Large intestine (tissue), 3 donors: ENCODE data around the gene CBX4. TPM values are rescaled to one million over a fixed set of nuclear protein-coding genes. Genes with fewer than 3 reads are reported as not detected.

Experiments used
- DNase-seq, 2 donors: peaks; one replicate each; pipeline versions ENCODE4 v3.0.0 to v3.0.0-alpha.2; 2013
- H3K27ac ChIP-seq: one replicate; pipeline ENCODE4 v1.5.1; 2013; ENCODE audit warnings: low read length
- H3K27me3 ChIP-seq: 2 replicates; pipeline ENCODE4 v1.6.1; 2013; ENCODE audit warnings: low read length; ENCODE audit not compliant: control insufficient read depth, insufficient read depth
- H3K36me3 ChIP-seq: 2 replicates; pipeline ENCODE4 v1.6.1; 2013; ENCODE audit warnings: low read length; ENCODE audit not compliant: control insufficient read depth, insufficient read depth
- H3K4me1 ChIP-seq: one replicate; pipeline ENCODE4 v1.6.1; 2013; ENCODE audit warnings: low read length; ENCODE audit not compliant: control insufficient read depth, insufficient read depth
- H3K4me3 ChIP-seq: one replicate; pipeline ENCODE4 v1.5.1; 2013; ENCODE audit warnings: low read length
- H3K9me3 ChIP-seq: one replicate; pipeline ENCODE4 v1.6.1; 2013; ENCODE audit warnings: mild to moderate bottlenecking, low read depth, low read length, moderate library complexity; ENCODE audit not compliant: control insufficient read depth
- WGBS: methylation state at CpG from one replicate; pipeline ENCODE4 v1.1.5; 2013; ENCODE audit warnings: low lambda C conversion rate; ENCODE audit not compliant: insufficient coverage; 5-methylcytosine and 5-hydroxymethylcytosine counted together
- polyA plus RNA-seq: library from polyadenylated mRNA; unstranded; fragments of 120-200 nt; gene quantifications from one replicate; pipeline ENCODE4 v1.2.1, GENCODE V29; 2013

CBX4 gene
- polyA plus RNA-seq, 1 donor = 53.7 TPM

- WGBS = no CpG with 5 or more reads among the region's 57 CpGs
- peak in 1 of 2 donors; percentile 25 for DNase-seq
- peaks cover 35% of the 10 kb centered on the region for H3K4me1 ChIP-seq
These were observed 36.4 kb downstream of the CBX4 start for GRCh38 chr17:79802736-79803420.

DNA sequence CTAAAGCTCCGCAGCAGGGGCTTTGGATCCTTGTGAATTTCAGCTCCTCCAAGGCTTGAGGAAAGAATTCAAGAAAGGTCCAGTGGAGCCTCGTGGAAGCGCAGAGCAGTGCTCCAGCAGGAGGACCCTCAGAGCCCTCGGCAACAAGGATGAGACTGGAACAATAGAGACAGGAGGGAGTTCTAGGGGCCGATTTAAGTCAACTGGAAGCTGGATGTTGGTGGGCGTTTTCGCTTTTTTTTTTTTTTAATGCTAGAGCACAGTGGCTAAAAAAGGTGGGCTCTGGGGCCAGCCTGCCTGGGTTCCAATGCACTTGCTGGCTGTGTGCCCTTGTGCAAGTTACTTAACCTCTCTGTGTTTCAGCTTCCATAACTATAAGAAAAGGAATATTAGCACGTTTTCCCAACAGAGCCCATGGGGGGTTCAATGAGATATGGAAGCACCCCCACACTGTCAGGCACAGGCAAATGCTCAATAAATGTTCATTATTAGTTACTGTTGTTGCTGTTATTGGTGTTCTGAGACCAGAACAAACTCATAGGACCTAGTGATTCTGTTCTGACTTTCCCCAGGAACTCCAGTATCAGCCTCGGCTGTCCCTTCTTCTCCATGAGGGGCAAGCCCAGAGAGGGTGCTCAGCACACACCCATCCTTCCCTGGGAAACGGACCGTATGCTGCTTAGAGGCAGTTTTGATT, 37.1 kb downstream of the CBX4 start:
- H3K27ac ChIP-seq = no peak overlapping the region
- peaks cover 37% of the 10 kb centered on the region for H3K4me1 ChIP-seq
- 20% methylated on average over 1 of the region's 11 CpGs for WGBS
- peaks cover 52% of the 10 kb centered on the region for H3K9me3 ChIP-seq
- no peak overlapping the region for H3K4me3 ChIP-seq
- H3K27me3 ChIP-seq = peaks cover 96% of the 10 kb centered on the region
- H3K36me3 ChIP-seq = no peaks in the 10 kb centered on the region
- DNase-seq = no peak

More at GRCh38 chr17:79802736-79803420, 36.4 kb downstream of the CBX4 start:
- peaks cover 50% of the 10 kb centered on the region for H3K9me3 ChIP-seq
- no peak overlapping the region for H3K4me3 ChIP-seq
- H3K36me3 ChIP-seq = no peaks in the 10 kb centered on the region
- H3K27ac ChIP-seq = no peak overlapping the region
- H3K27me3 ChIP-seq = peaks cover 100% of the 10 kb centered on the region

GRCh38 chr17:79801156-79802038, 37.8 kb downstream of the CBX4 start:
- peaks cover 52% of the 10 kb centered on the region for H3K9me3 ChIP-seq
- WGBS = no CpG with 5 or more reads among the region's 52 CpGs
- no peak overlapping the region for H3K27ac ChIP-seq
- peak in 1 of 2 donors; percentile 44 for DNase-seq
- no peaks in the 10 kb centered on the region for H3K36me3 ChIP-seq
- H3K4me1 ChIP-seq = peaks cover 37% of the 10 kb centered on the region
- peaks cover 88% of the 10 kb centered on the region for H3K27me3 ChIP-seq
- H3K4me3 ChIP-seq = no peak overlapping the region

GRCh38 chr17:79800325-79801155, 38.7 kb downstream of the CBX4 start:
- peaks cover 48% of the 10 kb centered on the region for H3K9me3 ChIP-seq
- no CpG with 5 or more reads among the region's 44 CpGs for WGBS
- H3K4me1 ChIP-seq = peaks cover 44% of the 10 kb centered on the region
- DNase-seq = peak in 1 of 2 donors; percentile 66
- peaks cover 79% of the 10 kb centered on the region for H3K27me3 ChIP-seq
- H3K36me3 ChIP-seq = peaks cover 4% of the 10 kb centered on the region
- peak overlapping the region; percentile 3 for H3K4me3 ChIP-seq
- no peak overlapping the region for H3K27ac ChIP-seq

DNA sequence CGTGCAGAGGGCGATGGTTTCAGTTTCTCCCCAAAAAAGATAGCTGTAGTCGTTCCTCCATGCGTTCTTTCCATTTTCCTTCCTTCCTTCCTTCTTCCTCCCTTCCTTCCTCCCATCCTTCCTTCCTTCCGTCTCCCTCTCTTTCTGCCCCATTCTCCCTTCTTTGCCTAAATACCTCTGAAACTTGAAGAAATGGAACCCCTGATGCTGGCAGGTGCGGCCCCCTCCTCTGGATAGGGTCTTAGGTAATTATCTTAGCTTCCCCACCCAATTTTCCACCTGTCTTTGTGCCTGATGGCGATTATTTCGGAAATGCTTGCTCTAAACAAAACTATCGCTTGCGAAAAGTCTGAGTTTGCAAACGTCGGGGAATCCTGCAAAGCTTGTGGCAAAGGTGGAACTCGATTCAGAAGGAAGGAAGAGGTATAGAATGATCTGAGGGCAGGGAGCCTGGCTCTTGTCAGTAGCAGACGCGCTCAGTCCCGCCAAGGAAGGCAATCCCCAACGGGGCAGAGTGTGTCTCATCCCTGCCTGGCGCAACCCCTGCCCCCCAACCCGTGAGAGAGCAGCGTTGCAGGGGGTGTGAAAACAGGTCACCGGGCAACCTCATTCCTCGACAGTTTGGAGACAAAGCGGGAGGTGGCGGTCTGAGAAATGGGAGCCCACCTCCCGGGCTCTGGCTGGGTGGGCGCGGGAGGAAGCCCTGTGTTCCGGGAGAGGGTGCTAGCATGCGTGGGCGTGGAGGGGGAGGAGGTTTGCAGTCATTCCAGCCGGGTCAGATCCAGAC, 39.5 kb downstream of the CBX4 start:
- H3K27me3 ChIP-seq = peaks cover 71% of the 10 kb centered on the region
- peaks cover 48% of the 10 kb centered on the region for H3K9me3 ChIP-seq
- peaks cover 49% of the 10 kb centered on the region for H3K4me1 ChIP-seq
- no peak overlapping the region for H3K4me3 ChIP-seq
- H3K36me3 ChIP-seq = peaks cover 10% of the 10 kb centered on the region
- H3K27ac ChIP-seq = no peak overlapping the region
- DNase-seq = no peak
- WGBS = 0% methylated on average over 3 of the region's 31 CpGs

GRCh38 chr17:79799174-79799537, 40.1 kb downstream of the CBX4 start:
- no CpG with 5 or more reads among the region's 23 CpGs for WGBS
- Histone ChIP-seq H3K4me1 (peaks cover 53% of the 10 kb centered on the region), H3K27ac (no peak overlapping the region), H3K27me3 (peaks cover 66% of the 10 kb centered on the region), H3K36me3 (peaks cover 14% of the 10 kb centered on the region), H3K4me3 (no peak overlapping the region), H3K9me3 (peaks cover 48% of the 10 kb centered on the region)
- peak in 1 of 2 donors; percentile 28 for DNase-seq

DNA sequence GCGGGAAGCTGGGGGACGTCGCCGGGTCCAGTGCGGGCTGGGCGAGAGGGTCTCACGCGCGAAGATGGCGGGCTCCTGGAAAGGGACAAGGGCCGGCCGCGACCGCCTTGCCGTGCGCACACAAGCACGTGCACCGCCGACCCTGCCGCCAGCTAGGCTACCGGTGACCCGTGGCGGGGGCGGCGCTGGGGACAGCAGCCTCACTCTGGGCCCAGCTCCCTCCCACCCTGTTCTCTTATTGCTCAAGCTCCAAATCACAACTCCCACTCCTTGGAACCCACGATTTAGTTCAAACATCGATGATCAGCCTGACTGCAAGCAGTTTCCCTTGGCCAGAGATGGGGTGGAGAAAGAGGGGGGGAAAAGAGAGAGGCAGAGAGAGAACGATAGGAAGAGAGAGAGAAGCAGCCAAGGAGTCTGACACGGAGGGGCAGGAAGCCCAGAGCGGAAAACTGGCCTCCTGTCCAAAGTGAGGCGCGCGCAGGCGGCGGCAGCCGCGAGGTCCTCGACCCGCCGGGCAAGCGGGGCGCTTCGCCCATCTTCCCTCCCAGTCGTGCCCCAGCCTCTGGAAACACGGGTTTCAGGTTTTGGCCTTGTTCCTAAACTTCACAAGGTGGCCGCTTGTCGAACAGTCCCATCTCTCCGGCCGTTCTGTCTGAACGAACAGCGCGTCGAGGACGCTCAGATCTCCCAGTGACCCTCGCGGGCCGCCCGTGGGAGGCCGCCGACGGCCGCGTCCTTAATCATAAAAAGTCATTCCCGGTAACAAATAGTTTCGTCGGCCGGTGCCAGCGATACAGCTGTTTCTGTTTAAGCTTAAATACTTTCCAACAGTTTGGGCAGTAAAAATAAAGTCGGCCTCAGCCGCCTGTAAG, 40.7 kb downstream of the CBX4 start:
- peaks cover 51% of the 10 kb centered on the region for H3K4me1 ChIP-seq
- H3K27ac ChIP-seq = no peak overlapping the region
- no peak overlapping the region for H3K4me3 ChIP-seq
- DNase-seq = peak in 1 of 2 donors; percentile 68
- WGBS = no CpG with 5 or more reads among the region's 70 CpGs
- H3K9me3 ChIP-seq = peaks cover 42% of the 10 kb centered on the region
- H3K27me3 ChIP-seq = peaks cover 61% of the 10 kb centered on the region
- peaks cover 14% of the 10 kb centered on the region for H3K36me3 ChIP-seq

GRCh38 chr17:79797492-79798298, 41.5 kb downstream of the CBX4 start:
- Histone ChIP-seq H3K27me3 (peaks cover 61% of the 10 kb centered on the region), H3K27ac (no peak overlapping the region), H3K4me1 (peaks cover 44% of the 10 kb centered on the region), H3K9me3 (peaks cover 38% of the 10 kb centered on the region), H3K4me3 (peak overlapping the region; percentile 32), H3K36me3 (peaks cover 14% of the 10 kb centered on the region)
- no CpG with 5 or more reads among the region's 89 CpGs for WGBS
- peak in 1 of 2 donors; percentile 50 for DNase-seq
